HG02642 (cell line): ENCODE results near the gene CPT1A.

ENCODE experiments used
- ATAC-seq: cut with Tn5 transposase; IDR thresholded peaks from one replicate; pipeline ENCODE4 v1.9.1; 2021; ENCODE audit warnings: mild to moderate bottlenecking; ENCODE audit not compliant: unreplicated experiment, poor library complexity

Gene CPT1A

DNA sequence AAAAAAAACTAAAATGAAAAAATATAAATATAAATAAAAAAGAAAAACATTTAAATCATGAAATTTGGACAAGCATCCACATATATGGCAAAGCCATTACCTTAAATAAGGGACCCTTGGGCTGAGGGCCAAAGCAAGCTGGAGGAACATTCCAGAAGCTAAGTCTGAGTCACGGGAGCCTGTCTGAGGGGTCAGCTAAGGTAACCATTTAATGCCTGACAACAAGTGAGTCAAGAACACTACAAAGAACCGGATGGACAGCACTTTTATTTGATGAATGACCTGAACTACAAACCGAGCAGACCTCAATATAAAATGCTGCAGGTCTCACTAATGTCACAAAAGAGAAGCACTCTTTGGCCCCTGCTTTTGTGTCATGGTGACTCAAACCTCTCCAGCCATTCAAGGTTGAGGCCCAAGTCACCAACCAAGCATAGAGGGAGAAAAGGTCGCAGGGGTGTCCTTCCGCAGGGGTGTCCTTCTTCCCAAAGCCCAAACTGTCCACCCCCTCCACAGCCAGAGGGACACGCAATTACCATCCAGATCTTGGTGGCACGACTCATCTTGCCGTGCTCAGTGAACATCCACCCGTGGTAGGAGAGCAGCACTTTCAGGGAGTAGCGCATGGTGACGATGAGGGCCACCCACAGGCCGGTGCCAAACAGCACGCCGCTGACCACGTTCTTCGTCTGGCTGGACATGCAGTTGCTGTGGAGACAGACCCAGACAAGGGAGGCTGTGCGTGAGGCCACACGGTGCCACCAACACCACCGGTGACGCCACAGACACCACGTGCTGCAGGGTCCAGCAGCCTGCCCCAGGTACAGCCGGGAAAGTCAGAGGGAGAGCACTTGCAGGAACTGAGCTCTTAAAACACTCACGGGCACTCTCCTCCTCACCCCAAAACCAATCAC, 34.5 kb downstream of the CPT1A start:
- ATAC-seq: no peak

DNA sequence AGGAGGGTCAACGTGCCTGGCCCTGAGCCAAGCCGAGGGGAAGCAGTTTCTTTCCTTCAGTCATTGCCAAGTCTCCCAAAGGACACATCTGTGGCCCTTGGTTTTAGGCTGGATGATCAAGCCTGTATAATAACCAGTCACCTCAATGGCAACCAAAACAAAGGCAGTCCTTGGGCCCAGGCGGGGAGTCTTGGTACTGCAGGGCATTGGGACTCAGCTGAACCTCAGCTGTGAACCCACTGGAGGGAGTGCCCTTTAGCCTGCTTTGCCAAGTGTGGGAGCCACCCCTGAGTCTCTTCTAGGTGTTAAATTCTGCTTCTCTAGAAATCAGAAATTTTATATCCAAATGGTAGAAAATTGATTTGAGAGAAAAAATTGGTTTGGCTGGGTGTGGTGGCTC, 36.9 kb downstream of the CPT1A start:
- ATAC-seq: no peak

DNA sequence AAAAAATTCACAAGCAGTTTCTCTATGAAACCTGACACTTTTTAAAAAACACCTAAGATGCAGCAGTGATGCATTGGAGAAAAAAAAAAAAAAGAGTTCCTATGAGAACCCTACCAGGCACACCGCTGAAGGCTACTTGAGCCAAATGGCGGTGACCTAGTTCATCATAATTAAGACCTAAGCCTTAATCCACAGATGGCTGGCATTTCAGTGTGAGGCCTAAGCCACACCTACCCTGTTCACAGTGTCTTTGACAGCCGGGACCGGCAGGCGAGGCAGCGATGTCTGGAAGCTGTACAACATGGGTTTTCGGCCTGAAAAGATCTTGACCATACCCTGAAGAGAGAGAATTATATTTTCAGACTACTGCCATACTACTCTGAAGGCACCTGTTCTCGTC, 38.0 kb downstream of the CPT1A start:
- ATAC-seq: no peak

- no peak for ATAC-seq
Measured at GRCh38 chr11:68798221-68798813, 43.4 kb downstream of the CPT1A start.

DNA sequence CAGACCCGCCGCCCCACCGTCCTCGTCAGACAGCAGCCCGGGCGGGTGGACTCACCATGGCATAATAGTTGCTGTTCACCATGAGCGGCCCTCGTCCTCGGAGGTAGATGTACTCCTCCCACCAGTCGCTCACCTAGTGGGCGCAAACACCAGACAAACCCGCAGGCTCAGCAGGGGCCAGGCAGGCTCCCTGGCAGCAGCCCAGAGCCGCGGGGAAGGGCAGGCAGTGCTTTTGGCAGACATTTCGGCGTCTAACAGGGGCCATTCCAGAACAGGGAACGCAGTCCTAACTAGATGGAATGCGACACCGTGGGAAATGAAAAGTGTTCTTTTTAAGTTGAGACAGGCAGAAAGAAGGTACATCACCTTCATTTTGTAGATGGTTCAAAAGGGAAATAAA, 44.9 kb downstream of the CPT1A start:
- no peak for ATAC-seq

DNA sequence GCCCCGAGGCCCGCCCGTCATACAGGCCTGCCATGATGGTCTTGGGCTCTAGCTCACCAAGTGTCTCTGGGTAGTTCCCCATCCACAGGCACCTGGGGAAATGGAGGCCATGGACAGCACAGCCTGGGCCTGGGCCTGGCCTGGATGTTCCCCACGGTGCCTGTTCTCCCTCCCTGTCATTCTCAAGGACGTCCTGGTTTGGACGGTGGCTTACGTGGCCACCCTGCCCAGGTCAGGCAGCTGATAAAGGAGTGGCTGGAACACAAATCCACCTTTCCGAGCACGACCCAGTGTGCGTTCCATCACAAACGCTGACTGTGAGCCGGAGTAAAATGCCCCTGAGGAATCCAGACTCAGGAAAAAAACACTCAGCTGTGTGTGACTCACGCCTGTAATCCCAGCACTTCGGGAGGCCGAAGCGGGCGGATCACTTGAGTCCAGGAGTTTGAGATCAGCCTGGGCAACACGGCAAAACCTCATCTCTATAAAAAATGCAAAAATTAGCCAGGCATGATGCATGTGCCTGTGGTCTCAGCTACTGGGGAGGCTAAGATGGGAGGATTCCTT, 49.2 kb downstream of the CPT1A start:
- no peak for ATAC-seq

DNA sequence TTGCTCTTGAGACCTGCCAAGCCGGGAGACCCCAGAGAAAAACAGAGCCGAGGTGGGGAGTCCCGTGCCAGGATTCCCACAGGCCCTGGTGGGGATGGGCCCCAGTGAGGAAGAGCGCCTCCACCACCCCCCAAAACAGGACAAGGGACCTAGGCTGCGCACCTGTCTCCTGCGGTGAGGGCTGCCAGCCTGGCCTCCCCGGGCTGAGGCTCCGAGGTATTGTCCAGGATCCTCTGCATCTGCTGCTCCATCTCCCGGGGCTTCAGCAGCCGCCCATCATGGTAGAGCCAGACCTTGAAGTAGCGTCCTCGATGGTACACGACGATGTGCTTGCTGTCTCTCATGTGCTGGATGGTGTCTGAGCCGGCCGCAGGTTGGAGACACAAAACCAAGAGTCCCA, 57.1 kb downstream of the CPT1A start:
- ATAC-seq: no peak

DNA sequence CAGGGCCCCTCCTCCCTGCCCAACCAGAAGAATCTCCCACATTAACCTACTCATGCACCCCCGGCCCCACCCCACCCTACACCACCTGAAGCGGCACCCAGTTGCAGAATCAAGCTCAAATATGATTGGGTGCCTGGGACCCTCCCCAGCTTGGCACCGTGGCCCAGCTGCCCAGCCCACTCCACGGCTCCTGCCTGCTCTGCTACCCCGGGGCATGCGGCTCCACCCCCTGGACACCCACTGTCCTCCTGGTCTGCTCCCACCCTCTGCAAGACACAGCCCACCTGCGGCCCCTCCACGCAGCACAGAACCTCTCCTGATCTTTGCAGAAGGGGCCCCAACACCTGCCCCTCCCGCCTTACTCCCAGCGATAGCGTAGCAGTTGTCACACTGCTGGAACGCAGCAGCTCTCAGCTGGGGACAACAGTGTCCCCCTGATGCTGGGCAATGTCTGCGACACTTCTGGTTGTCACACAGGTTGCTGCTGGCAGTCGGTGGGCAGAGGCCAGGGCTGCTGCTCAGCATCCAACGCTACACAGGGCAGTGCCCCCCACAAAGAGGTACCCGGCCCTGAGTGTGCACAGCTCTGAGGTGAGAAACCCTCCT, 58.4 kb downstream of the CPT1A start:
- no peak for ATAC-seq

GRCh38 chr11:68782711-68783110, 59.0 kb downstream of the CPT1A start:
- no peak for ATAC-seq

DNA sequence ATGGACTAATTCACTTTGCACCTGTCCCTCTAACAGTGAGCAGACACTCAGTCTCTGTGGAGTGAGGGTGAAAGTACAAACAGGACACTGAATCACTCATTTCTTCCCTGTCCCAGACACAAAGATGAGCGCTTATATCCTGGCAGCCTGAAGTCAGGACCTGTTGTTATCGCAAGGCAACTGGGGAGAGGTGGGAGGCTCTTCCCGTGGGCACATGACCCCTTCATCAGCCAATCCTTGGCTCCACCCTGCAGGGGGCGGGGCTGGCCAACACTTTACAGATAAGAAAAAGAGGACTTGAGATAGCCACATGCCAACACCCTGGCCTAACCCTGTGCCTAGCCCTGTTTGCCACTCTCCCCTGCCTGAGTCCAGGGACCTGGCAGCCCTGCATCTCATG, 60.9 kb downstream of the CPT1A start:
- ATAC-seq: no peak

DNA sequence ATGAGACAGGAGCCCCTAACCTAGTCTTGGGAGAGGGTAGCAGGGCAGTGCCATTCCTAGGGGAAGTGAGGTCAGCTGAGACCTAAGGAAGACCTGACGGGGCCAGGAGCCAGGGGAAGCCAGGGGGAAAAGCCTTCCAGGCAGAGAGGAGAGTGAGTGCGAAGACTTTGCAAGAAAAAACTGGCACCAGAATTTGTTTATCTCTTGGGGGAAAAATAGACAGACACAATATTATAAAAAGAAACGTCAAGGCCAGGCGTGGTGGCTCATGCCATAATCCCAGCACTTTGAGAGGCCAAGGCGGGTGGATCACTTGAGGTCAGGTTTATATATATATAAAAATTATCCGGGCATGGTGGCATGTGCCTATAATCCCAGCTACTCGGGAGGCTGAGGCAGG, 63.5 kb downstream of the CPT1A start:
- ATAC-seq: no peak

GRCh38 chr11:68776442-68777235, 65.1 kb downstream of the CPT1A start:
- no peak for ATAC-seq

- no peak for ATAC-seq
Measured at GRCh38 chr11:68775951-68776388, 65.7 kb downstream of the CPT1A start.

DNA sequence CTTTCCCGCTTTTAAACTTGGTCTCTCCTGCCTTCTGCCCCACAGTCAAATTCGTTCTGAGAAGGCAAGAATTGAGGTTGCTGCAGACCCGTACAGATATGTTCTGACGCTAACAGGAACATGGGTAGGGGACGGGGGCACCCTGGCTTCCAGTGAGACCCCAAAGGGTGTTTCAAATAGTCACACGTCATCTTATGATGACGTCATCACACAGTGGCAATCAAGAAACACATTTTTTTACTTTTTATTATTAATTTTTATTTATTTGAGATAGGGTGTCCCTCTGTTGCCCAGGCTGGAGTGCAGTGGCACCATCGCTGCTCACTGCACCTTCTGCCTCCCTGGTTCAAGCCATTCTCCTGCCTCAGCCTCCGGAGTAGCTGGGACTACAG, 67.5 kb downstream of the CPT1A start:
- no peak for ATAC-seq

GRCh38 chr11:68773521-68774193, 68.1 kb downstream of the CPT1A start:
- ATAC-seq: no peak

GRCh38 chr11:68772936-68773335, 68.8 kb downstream of the CPT1A start:
- ATAC-seq: no peak

DNA sequence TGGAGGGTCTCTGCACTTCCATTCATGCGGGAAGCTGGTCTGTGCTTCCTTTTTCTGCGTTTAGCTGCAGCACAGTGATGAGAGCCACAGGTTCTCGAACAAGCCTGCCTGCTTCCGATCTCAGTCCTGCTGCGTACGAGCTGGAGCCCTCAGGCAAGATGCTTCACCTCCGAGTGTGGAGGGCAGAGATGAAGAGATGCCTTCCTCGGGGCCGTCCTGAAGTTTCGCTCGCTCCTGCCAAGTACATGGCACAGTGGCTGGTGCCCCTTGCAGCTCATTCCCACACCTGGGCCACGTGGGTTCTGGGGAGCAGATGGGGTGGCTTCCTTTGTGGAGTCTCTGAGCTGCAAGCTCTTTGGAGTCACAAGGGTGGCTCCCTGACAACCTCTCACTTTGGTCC, 70.9 kb downstream of the CPT1A start:
- ATAC-seq: no peak

DNA sequence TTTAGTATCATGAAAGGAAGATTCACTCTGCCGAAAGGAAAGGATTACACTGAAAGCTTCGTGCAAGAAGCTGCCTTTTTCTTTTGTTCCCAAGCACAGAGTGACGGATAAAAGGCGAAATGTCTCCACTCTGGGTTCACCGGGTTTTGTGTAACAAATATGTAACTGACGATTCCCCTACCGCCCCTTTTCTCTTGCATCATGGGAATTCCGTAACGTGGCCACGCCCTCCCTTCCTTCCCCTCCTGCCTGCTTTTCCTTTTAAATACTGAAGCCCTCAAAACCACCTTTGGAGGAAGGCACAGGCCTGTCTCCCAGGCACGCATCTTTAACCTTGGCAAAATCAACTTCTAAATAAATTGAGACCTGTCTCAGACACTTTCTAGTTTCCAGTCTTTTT, 74.0 kb downstream of the CPT1A start:
- ATAC-seq: no peak

DNA sequence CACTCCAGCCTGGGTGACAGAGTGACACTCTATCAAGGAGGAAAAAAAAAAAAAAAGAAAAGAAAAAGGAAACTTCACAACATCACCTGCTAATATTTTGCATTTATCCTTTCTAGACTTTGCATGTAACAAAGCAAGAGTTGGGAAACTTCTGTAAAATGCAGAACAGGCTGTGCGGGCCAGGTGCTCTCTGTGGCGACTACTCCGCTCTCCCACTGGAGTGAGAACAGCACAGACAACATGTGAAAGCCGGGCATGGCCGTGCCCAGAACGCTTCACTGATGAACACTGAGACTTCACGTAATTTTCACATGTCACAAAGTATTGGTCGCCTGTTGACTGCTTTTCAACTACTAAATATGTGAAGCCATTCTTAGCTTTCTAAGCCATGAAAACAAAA, 74.9 kb downstream of the CPT1A start:
- ATAC-seq: no peak

DNA sequence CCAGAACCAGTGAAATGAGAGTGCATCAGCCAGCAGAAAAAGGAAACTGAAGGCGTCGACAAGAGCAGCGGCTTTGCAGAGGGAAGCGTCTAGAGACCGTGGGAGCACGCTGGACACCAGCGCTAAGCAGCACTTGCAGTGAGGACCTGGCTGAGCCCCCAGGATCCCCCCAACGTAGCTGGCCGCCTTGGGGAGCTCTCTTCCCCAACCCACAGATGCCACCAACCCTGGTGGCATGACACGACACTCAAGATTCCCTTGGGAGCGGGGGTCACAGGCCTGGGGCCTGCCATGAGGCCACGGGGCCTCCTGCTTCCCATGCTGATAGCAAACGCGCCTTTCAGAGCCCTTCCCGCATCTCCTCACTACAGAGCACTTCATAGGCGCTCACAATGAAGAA, 77.0 kb downstream of the CPT1A start:
- no peak for ATAC-seq
